Measurements from ENCODE around the gene FMN1.
"Not testable (repeated sequence)": the region's sequence is repeated elsewhere in the genome, so short reads cannot be mapped to it uniquely, and the experiment has no call there.

The FMN1 gene

DNA sequence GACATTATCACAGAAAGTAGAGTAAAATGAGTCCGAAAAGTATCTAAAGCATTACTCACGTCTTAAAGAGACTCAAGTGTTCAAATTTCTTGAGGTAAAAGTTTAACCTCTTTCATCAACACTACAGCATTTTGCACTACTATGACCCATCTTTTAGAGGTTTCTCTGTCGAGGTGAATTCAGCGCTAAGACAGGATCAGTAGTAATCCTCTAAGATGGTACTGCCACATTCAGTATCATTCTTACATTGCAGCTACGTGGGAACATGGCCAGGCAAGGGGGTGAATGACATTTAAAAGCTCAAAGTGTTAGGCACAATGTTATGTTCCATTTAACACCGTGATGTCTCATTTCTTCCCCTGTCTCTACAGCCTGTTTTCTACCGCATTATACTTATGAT, 210.8 kb downstream of the FMN1 start:
- DNase-seq (ENCODE audit: insufficient read length, low spot score): no peak
- FAIRE-seq: no peak

DNA sequence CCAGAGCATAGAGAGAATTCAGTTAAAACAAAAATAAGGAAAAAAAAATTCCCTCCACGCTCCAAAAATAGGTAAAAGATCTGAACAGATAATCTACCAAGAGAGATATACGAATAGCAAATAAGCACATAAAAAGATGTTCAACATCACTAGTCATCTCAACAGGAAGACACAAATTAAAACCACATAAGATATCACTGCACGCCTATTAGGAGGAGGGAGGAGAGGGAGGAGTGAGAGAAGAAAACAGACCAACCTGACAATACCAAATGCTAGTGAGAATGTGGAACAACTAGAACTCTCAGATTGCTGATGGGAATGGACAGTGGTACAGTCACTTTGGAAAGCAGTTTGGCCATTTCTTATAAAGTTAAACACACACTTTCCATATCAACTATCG, 212.5 kb downstream of the FMN1 start:
- no peak for DNase-seq (ENCODE audit: insufficient read length, low spot score)
- no peak for FAIRE-seq

DNA sequence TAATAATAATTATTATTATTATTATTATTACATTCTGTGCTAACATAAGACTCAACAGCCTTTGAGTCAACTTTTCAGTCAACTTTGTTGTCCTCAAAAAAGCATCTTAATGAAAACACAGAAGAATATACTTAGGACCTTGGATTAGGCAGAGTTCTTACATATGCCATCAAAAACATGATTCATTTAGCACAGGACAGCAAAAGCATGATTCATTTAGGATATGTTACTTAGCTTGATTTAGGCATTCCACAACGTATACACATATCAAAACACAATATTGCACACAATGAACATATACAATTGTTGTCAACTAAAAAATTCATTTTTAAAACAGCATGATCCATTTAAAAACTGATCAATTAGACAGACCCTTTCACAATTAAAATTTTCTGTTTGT, 213.0 kb downstream of the FMN1 start:
- FAIRE-seq (no peak), DNase-seq (ENCODE audit: insufficient read length, low spot score) (no peak)

DNA sequence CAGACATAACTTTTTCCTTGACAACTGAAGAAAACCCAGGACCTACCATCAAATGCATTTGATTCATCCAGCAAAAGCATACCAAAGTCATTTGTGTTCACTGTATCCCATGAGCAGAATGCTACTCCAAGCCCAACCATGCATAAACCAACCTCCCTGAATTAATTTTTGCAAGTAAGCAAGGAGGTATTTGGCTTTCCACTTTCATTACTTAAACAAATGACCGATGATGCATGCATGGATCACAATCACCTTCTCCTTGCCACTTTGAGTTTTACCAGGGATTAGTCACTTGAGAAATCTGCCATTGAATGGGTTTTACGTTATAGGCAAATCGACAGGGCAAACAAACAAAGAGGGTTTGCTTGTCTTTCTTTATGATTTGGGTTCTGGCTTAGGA, 214.8 kb downstream of the FMN1 start:
- DNase-seq (ENCODE audit: insufficient read length, low spot score) (no peak), FAIRE-seq (no peak)

DNA sequence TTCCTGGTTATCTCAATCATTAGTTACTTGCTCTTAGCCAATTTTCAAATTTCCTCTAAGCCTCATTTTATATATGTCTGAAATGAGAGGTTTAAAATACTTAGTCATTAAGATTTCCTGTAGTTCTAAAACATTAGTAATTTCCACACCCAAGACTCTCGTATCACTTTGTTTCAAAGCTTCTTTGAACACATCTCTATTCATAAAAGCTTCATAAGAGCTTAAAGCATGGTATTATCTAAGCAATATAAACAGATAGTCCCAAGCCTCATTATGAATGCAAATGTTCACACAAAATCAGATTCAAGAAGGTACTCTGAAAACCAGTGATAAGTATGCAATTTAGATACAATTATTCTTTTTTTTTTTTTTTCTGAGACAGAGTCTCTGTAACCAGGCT, 217.0 kb downstream of the FMN1 start:
- FAIRE-seq: no peak

DNA sequence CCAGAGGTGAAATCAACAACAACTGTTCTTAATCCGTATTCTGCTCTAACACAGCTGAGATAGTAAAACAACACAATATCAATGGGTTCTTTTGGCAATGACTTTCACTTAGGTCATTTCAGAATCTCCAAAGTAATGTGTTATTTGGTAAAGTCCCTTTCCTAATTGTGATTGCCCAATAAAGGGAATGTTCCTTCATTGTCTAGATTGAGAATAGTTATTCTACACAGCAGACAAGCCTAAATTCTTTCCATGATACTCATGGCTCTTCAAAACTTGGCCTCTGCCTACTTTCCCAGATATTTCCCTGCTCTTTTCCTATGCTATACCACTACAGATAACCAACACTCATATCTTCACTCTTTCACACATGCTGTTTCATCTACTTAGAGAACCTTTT, 219.8 kb downstream of the FMN1 start:
- FAIRE-seq (no peak), DNase-seq (ENCODE audit: insufficient read length, low spot score) (no peak)

More for the DNA sequence above, 217.0 kb downstream of the FMN1 start:
- DNase-seq (ENCODE audit: insufficient read length, low spot score): no peak

DNA sequence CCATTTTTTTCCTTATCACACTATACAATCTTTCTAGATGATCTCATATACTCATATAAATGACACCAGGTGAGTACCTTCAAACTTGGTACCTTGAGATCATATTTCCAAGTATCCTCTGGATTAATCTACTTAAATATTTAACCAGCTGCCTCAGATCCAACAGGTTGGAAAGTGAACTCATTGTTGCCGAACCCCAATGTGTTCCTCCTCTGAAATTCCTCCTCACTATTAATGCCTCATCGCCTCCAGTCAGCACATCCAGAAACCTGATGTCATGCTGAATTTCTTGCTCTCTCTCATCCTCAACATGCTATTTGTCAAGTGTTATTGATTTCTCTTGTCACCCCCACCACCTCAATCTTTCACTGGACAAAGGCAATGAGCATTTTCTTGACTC, 221.8 kb downstream of the FMN1 start:
- FAIRE-seq: no peak
- no peak for DNase-seq (ENCODE audit: insufficient read length, low spot score)

DNA sequence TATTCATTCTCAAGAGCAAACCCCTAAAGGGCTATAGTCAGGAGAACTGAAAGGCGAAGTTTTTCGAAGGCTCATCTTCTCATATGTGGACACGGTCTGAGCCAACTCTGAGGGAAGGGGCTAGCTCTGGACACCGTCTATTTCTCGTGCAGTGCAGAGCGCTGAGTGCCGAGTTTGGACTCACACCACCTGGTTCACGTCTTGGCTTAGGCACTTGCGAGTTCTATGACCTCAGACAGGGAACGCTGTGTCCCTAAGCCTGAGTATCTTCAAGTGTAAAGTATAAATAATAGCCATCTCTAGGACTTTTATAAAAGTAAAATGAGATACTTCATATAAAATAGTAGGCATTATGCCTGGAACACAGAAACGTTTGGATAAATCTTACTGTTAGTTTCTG, 223.7 kb downstream of the FMN1 start:
- FAIRE-seq (no peak), DNase-seq (ENCODE audit: insufficient read length, low spot score) (no peak)

DNA sequence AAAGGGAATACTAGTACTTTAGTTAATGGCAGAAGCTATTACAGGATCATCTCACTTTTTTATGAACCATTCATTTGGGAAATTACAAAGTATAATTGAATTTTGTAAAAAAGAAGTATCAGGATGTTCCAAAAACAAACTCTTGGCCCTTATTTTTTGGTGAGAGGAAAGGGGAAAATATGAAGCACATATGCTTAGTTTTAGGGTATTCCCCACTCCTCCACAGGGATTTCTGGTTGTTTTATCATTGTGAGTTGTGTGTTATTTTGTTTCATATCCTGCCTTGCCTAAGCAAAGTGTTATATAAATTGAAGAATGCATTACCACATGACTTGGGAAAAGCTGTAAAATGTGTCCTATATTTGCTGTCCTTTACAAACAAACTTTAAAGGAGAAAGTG, 227.0 kb downstream of the FMN1 start:
- no peak for FAIRE-seq
- no peak for DNase-seq (ENCODE audit: insufficient read length, low spot score)

DNA sequence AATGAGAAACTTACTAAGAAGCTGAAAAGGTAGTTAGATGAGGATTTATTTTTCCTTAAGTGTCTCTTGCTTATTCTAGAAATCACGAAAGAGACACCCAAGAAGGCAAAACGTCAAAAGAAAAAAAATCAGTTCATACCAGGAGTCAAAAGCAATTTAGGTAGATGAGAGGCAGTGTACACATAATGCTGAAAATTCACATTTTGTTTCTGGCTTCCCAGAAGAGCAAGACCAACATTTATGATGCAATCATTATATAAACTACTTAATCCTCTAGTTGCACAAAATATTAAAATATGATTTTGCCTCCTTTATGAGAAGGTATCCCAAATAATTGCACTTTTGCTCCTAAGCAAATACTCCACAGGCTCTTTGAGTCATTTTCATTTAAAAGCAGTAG, 228.0 kb downstream of the FMN1 start:
- FAIRE-seq (no peak), DNase-seq (ENCODE audit: insufficient read length, low spot score) (no peak)

DNA sequence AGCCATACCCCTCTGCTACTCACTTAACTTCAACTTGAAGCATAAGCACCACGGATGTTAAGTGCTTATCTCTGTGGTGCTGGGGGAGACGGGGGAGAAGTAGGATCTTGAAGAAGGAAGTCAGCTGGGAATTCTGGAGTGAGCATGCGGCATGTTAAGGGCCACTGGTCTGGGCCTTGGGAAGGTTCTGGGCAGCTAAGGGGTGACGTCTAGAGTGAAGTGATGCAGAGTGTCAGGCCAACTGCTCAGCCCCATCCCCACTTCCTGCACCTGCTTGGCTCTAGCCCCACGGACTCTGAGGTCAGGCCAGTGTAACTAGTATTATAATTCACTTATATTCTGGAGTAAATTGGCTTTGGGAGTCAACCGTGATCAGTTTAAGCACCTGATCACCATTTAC, 228.6 kb downstream of the FMN1 start:
- FAIRE-seq: no peak
- no peak for DNase-seq (ENCODE audit: insufficient read length, low spot score)

DNA sequence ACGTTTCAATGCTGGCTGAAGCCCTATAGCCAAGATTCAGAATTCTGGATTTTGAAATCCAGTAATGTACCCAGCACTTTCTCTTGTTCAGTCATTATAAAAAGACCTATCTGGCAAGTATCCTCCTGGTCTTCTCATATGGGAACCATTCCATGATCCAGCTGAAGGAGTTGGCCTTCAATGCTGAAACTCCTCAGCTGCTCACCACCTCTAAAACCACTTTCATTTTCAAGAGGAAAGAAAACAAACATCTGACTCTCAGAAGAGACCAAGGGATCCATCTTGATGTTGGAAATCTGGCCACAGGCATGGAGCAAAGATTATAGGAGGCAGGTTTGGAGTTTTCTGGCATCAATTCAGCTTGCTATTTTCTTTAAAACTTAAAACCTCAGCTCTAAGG, 235.4 kb downstream of the FMN1 start:
- DNase-seq (ENCODE audit: insufficient read length, low spot score) (no peak), FAIRE-seq (no peak)

DNA sequence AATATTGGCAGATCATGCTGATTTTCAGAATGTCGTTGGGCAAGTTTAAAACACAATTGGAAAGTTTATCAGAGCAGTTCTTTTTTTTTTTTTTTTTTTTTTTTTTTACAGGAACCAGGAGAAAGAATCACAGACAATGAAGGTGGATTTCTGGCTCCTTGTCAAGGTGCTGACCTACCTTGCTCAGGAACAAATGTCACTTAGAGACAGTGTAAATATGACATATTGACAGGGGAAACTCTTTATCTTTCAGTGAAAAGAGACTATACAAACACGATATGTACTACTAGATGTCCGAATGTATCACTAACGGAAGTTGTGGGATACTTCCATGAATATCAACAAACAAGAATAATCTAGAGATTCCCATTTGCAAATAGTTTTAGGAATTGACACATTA, 237.3 kb downstream of the FMN1 start:
- no peak for FAIRE-seq
- DNase-seq (ENCODE audit: insufficient read length, low spot score): no peak

DNA sequence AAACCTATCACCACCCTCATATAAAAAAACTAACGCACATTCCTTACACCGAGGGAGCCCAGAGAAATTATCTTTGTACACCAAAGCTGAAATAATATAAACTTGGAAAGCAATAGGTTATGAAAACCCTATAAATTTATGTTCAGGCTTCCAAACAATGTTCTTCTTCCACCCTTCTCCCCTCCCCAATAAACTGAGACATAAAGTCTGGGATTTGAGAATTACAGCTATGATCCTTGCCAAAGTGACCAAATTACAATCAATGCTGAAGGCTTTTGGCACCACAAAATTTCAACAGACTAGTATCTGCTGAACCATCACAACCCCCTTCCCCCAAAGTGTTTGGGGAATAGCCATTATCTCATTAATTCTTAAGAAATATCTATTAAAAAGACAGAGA, 237.8 kb downstream of the FMN1 start:
- DNase-seq (ENCODE audit: insufficient read length, low spot score) (no peak), FAIRE-seq (no peak)

DNA sequence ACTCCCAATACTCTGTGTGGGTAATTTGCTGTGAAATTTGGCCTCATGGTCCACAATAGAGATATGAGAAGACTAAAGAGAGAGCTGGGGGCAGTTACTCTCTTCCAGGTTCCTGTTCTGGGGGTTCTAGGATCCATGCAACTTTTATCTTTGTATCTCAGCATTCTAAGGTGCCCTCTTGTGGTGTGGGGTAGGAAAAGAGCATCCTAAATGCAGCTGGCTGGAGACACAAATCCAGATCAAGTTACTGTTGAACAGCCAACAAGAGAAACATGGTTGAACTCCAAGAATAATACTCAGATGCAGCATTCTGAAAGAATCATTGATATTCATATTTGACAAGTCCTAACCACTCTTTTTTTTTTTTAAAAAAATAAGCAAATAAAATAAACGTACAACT, 238.5 kb downstream of the FMN1 start:
- peak; percentile 31 for FAIRE-seq
- DNase-seq (ENCODE audit: insufficient read length, low spot score): peak; percentile 8

DNA sequence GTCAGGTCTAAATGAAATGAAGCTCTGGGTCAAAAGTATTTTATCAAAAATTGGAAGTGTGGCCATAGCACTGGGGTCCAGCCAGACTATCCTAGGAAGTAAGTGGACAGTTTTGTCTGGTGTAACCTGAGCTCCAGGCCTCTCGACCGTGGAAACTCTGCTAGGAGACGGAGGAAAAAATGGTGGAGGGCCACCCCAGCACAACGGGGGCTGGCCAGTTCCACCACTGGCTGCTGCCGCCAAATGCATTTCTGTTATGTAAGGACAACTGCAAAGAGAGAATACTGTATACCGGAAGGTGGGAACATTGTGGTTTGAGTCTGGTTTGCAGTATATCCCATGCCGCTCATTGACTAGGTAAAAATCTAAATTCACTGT, 241.0 kb downstream of the FMN1 start:
- DNase-seq (ENCODE audit: insufficient read length, low spot score) (no peak), FAIRE-seq (no peak)

DNA sequence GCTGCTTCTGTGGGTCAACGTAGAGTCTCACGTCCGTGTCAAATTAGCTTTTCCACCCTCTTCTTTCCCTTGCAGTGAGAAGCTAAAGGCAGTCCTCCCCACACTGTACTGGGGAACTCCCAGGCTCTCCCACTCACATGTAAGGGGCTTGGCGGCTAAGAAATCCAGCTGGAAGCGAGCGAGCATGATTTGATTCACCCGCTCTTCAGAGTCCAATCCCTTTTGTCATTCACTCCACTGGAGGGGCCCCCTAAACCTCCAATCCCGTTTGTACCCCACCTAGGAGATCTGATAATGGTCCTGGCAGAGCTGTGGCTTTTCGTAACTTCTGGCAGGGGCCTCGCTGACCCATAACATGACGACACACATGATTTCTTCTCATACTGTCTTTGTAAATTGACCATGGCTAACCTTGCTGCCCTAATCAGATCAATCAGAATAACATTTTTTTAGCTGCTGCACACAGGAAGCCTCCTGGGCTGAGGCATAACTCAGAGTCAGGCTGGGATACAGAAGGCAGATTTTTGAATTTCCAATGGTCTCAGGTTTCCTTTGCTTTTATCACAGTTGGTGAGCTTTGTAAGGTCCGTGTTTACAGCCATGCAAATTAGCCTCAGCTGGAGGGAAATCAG, 241.5 kb downstream of the FMN1 start:
- DNase-seq (ENCODE audit: insufficient read length, low spot score): no peak
- FAIRE-seq: no peak

DNA sequence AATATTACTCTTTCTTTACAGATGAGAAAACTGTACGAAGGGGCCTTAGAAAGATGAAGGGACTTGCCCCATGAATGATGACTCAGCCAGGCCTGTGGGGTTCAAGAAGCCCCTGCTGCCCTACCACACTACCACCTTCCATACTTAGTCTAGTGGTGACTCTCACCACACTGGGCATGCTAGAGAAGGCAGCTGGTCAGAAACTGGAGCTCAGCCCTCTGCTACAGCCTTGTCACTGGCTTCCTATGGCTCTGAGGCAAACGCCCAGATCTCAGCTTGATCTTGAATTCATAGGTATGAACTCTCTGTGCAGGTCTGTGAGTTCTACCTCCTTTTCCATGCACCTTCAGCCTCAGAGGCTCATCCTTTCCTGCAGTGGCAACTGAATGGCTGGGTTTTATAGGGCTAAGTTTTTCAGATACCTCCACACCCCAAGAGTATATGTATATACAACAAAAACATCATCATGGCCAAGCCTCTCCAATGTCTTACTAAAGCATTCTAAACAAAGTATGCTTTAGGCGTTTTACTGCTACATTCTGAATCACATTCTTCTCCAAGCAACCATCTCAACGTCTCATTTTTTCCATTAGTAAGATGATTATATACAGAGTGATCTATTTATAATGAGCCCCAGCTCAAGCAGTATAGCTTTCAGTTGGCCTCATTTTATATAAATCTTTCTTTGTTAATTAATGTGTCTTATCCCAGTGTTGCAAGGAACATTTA, 242.6 kb downstream of the FMN1 start:
- DNase-seq (ENCODE audit: insufficient read length, low spot score): no peak
- no peak for FAIRE-seq

DNA sequence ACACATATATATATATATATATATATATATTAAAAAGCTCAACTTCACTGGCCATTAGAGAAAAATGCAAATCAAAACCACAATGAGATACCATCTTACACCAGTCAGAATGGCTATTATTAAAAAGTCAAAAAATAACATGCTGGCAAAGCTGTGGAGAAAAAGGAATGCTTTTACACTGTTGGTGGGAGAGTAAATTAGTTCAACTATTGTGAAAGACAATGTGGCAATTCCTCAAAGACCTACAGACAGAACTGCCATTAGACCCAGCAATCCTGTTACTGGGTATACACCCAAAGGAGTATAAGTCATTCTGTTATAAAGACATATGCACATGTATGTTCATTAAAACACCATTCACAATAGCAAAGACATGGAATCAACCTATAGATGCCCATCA, 244.5 kb downstream of the FMN1 start:
- DNase-seq (ENCODE audit: insufficient read length, low spot score); FAIRE-seq: not testable (repeated sequence)

DNA sequence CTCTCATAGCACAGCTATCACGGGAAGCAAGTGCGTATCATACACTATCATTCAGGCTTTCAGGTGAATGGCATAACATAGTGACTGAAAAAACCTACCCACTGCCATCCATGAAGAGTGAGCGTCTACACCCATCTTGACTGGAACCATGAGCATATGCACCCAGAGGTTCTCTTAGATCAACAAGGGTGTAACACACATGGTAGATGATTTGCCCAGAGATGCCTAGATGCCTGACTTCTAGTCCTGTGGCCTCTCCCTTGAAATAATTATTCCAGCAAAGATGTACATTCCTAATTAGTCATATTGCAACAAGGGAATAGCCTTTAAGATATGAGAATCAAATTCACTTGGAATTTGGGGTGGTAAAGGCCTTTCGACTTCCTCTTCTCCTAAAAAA, 248.3 kb downstream of the FMN1 start:
- FAIRE-seq: no peak
- DNase-seq (ENCODE audit: insufficient read length, low spot score): no peak

DNA sequence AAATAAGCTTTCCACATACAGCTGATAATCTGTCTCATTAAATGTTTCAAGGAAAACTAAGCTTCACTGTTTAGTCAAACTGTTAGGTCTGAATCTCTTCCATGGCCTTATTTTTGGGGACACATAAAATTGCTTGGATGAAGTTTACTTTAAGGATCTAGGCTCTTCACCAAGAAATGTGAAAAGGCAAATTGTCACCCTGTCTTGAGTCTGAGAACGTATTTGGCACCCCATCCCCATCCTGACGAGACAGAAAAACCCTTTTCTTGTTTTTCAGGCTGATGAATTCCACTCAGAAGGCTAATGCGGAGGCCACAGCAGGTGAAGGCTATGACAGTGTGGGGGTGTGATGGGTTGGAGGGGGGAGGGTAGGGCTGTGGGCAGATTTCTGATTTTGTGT, 250.1 kb downstream of the FMN1 start:
- FAIRE-seq (peak; percentile 76), DNase-seq (ENCODE audit: insufficient read length, low spot score) (no peak)

DNA sequence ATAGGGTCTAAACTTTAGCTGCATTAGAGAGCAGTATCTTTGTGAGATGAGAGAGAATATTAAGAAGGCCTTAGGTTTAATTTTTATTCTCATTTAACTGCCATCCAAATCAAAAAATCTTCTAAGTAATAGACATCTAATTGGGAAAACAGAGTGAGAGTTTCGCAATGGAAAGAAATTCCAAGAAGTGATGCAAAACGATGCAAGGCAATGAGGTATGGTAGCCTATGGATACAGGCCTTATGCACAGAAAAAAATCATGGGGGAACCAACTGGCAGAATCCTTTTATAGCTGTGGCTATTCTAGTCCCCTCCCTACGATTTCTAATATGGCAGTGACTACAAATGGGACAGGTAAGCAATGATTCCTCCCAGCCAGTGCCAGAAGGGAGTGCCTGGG, 250.8 kb downstream of the FMN1 start:
- no peak for DNase-seq (ENCODE audit: insufficient read length, low spot score)
- FAIRE-seq: no peak

DNA sequence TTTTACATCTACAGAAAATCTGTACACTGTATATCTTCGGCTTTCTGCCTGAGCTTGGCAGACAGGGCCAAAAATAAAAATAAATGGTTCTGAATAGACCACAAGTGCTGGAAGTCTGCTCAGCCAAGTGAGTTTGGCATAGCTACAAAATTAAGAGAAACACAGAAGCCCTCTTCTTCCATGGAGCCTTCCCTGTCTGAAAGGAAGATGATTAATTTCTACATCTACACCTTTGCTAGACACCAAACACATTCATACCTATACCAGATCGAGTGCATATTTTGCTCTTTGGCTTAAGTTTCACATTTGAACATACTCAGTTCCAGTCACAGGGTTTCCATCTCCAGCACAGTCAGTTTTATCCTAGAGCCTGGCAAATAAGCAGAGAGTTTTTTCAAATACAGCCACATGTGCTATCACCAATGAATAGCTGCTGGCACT, 252.1 kb downstream of the FMN1 start:
- DNase-seq (ENCODE audit: insufficient read length, low spot score) (no peak), FAIRE-seq (no peak)
